H9 (cell line): ENCODE data around the gene NDUFAF2. TPM values are rescaled to one million over a fixed set of nuclear protein-coding genes. Genes with fewer than 3 reads are reported as not detected.

Experiments
- DNase-seq: peaks from one replicate; pipeline ENCODE4 v3.0.0-alpha.2; 2017
- H2AFZ ChIP-seq: one replicate; pipeline ENCODE4 v1.6.1; 2013; ENCODE audit warnings: mild to moderate bottlenecking, low read length, control low read depth, moderate library complexity
- H2AK5ac ChIP-seq: 2 replicates; pipeline ENCODE4 v1.6.1; 2013; ENCODE audit warnings: low read length, control low read depth, mixed read lengths; ENCODE audit not compliant: insufficient read length
- H2BK120ac ChIP-seq: one replicate; pipeline ENCODE4 v1.6.1; 2013; ENCODE audit warnings: low read depth, mild to moderate bottlenecking, low read length, control low read depth, inconsistent platforms; ENCODE audit not compliant: poor library complexity, severe bottlenecking
- H2BK12ac ChIP-seq: 2 replicates; pipeline ENCODE4 v1.6.1; 2013; ENCODE audit warnings: low read length, control low read depth, mixed read lengths, low read depth; ENCODE audit not compliant: insufficient read length
- H2BK15ac ChIP-seq: 2 replicates; pipeline ENCODE4 v1.6.1; 2013; ENCODE audit warnings: low read depth, low read length, control low read depth
- H2BK20ac ChIP-seq: one replicate; pipeline ENCODE4 v1.6.1; 2013; ENCODE audit warnings: low read depth, mild to moderate bottlenecking, low read length, control low read depth, inconsistent platforms; ENCODE audit not compliant: poor library complexity, severe bottlenecking
- H2BK5ac ChIP-seq: 2 replicates; pipeline ENCODE4 v1.6.1; 2013; ENCODE audit warnings: low read length, control low read depth, mixed read lengths; ENCODE audit not compliant: insufficient read length
- H3K14ac ChIP-seq: 2 replicates; pipeline ENCODE4 v1.6.1; 2013; ENCODE audit warnings: low read length, control low read depth; ENCODE audit not compliant: insufficient read depth
- H3K18ac ChIP-seq: 2 replicates; pipeline ENCODE4 v1.6.1; 2013; ENCODE audit warnings: low read depth, mild to moderate bottlenecking, mixed read lengths, low read length, control low read depth; ENCODE audit not compliant: insufficient read length
- H3K23ac ChIP-seq: 2 replicates; pipeline ENCODE4 v1.6.1; 2013; ENCODE audit warnings: low read length, control low read depth, mixed read lengths, low read depth; ENCODE audit not compliant: insufficient read length
- H3K23me2 ChIP-seq: 2 replicates; pipeline ENCODE4 v1.6.1; 2013; ENCODE audit warnings: low read depth, mild to moderate bottlenecking, mixed read lengths, low read length, control low read depth; ENCODE audit not compliant: insufficient read length, poor library complexity, severe bottlenecking
- H3K27ac ChIP-seq: 2 replicates; pipeline ENCODE4 v1.5.1; 2013; ENCODE audit warnings: low read length, control low read depth, mixed read lengths, low read depth; ENCODE audit not compliant: insufficient read length
- H3K27me3 ChIP-seq: 2 replicates; pipeline ENCODE4 v1.6.1; 2013; ENCODE audit warnings: low read length, control low read depth, inconsistent platforms; ENCODE audit not compliant: insufficient read depth
- H3K4ac ChIP-seq: 2 replicates; pipeline ENCODE4 v1.6.1; 2013; ENCODE audit warnings: low read depth, mild to moderate bottlenecking, control low read depth, inconsistent platforms, low read length, moderate library complexity
- H3K4me1 ChIP-seq: 2 replicates; pipeline ENCODE4 v1.6.1; 2013; ENCODE audit warnings: low read length, control low read depth, inconsistent platforms; ENCODE audit not compliant: insufficient read depth
- H3K4me2 ChIP-seq: 2 replicates; pipeline ENCODE4 v1.6.1; 2013; ENCODE audit warnings: low read length, control low read depth, mixed read lengths; ENCODE audit not compliant: insufficient read length, insufficient read depth
- H3K56ac ChIP-seq: 2 replicates; pipeline ENCODE4 v1.6.1; 2013; ENCODE audit warnings: low read depth, mild to moderate bottlenecking, mixed read lengths, low read length, control low read depth; ENCODE audit not compliant: insufficient read length
- H3K79me1 ChIP-seq: 2 replicates; pipeline ENCODE4 v1.6.1; 2013; ENCODE audit warnings: low read depth, mild to moderate bottlenecking, moderate library complexity, low read length, control low read depth, inconsistent platforms; ENCODE audit not compliant: insufficient read depth, poor library complexity, severe bottlenecking
- H3K79me2 ChIP-seq: 2 replicates; pipeline ENCODE4 v1.6.1; 2013; ENCODE audit warnings: low read length, control low read depth, inconsistent platforms; ENCODE audit not compliant: insufficient read depth
- H3K9ac ChIP-seq: 2 replicates; pipeline ENCODE4 v1.6.1; 2013; ENCODE audit warnings: low read length, control low read depth, mixed read lengths; ENCODE audit not compliant: insufficient read length; ENCODE audit errors: extremely low read depth
- H3K9me3 ChIP-seq: one replicate; pipeline ENCODE4 v1.6.1; 2013; ENCODE audit warnings: low read depth, low read length, inconsistent platforms; ENCODE audit not compliant: control insufficient read depth
- H3T11ph ChIP-seq: one replicate; pipeline ENCODE4 v1.6.1; 2013; ENCODE audit warnings: mild to moderate bottlenecking, low read length, control low read depth, inconsistent platforms
- H4K20me1 ChIP-seq: one replicate; pipeline ENCODE4 v1.6.1; 2013; ENCODE audit not compliant: control insufficient read depth, insufficient read length, insufficient read depth
- H4K5ac ChIP-seq: 2 replicates; pipeline ENCODE4 v1.6.1; 2013; ENCODE audit warnings: low read depth, mild to moderate bottlenecking, mixed read lengths, low read length, control low read depth; ENCODE audit not compliant: insufficient read length
- H4K8ac ChIP-seq: replicated peaks from 2 replicates; pipeline ENCODE4 v1.6.1; 2013; ENCODE audit warnings: low read length, control low read depth, mixed read lengths, low read depth; ENCODE audit not compliant: insufficient read length
- H4K91ac ChIP-seq: 2 replicates; pipeline ENCODE4 v1.6.1; 2013; ENCODE audit warnings: low read depth, mild to moderate bottlenecking, moderate library complexity, mixed read lengths, low read length, control low read depth; ENCODE audit not compliant: insufficient read length
- H3K27ac Mint-ChIP-seq, 3 experiments: 2 replicates in 2 of 3; 3 replicates in 1 of 3; pipeline ENCODE4 v1.8.0; 2020 to 2021; ENCODE audit warnings: mixed read lengths in 3 of 3, mild to moderate bottlenecking in 1 of 3, moderate library complexity in 1 of 3
- H3K27me3 Mint-ChIP-seq: 2 replicates; pipeline ENCODE4 v1.8.0; 2021; ENCODE audit warnings: low read depth, mild to moderate bottlenecking, moderate library complexity, mixed read lengths
- H3K36me3 Mint-ChIP-seq, 3 experiments: 2 replicates in 2 of 3; 3 replicates in 1 of 3; pipeline ENCODE4 v1.8.0; 2020 to 2021; ENCODE audit warnings: low read depth in 3 of 3, mixed read lengths in 3 of 3; ENCODE audit not compliant: insufficient read depth in 1 of 3
- H3K4me1 Mint-ChIP-seq, 2 experiments: 2 replicates each; pipeline ENCODE4 v1.8.0; 2020; ENCODE audit warnings: mixed read lengths in 2 of 2
- H3K4me3 Mint-ChIP-seq, 2 experiments: 2 replicates in 1 of 2; 3 replicates in 1 of 2; pipeline ENCODE4 v1.8.0; 2020 to 2021; ENCODE audit warnings: mild to moderate bottlenecking in 2 of 2, mixed read lengths in 2 of 2, moderate library complexity in 1 of 2
- H3K9me3 Mint-ChIP-seq, 2 experiments: 2 replicates in 1 of 2; 3 replicates in 1 of 2; pipeline ENCODE4 v1.8.0; 2020; ENCODE audit warnings: mild to moderate bottlenecking in 2 of 2, mixed read lengths in 2 of 2, moderate library complexity in 1 of 2
- WGBS: extraction: QIAGEN DNeasy Blood & Tissue Kit; methylation state at CpG from one replicate; pipeline ENCODE4 v1.1.7; 2013; ENCODE audit warnings: missing lambda C conversion rate, low lambda C conversion rate, mixed read lengths; ENCODE audit not compliant: insufficient read length; ENCODE audit errors: extremely low coverage; 5-methylcytosine and 5-hydroxymethylcytosine counted together
- total RNA-seq: library from RNA; stranded (reverse); gene quantifications from 2 replicates; pipeline ENCODE4 v1.2.1, GENCODE V29; 2021
- TF ChIP-seq, protein P1 (sequence below): fragments of 200-600 bp; sonication (generic); conservative IDR thresholded peaks from 3 replicates; pipeline ENCODE4 v1.8.0; 2021; ENCODE audit warnings: antibody characterized with exemption, mild to moderate bottlenecking

The NDUFAF2 gene
- total RNA-seq, 1 experiment from 2014 or later: 31.4 TPM

DNA sequence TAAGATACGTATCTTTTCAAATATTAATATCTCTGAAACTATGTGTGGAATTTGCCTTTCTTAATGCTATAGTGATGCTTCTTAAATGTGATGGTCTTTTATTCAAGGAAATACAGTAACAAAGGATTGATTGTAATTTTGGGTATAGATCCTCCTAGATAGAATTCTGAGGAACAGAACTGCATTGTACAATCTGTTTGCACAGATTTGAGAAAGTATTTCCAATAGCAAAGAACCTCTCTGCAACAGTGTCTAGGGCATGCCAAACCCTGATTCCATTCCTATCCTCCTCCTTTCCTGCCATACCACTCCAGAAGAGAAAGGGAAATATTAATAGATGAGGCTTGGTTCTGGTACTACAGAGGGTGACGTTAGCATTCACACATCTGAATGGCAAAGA, 206.9 kb downstream of the NDUFAF2 start:
- H3K18ac ChIP-seq: no peak overlapping the region
- H3K9me3 Mint-ChIP-seq: no peaks in the 10 kb centered on the region; a peak in 1 of 5 replicates
- no peaks in the 10 kb centered on the region for H3K79me1 ChIP-seq
- H3K79me2 ChIP-seq: no peaks in the 10 kb centered on the region
- H4K20me1 ChIP-seq: no peaks in the 10 kb centered on the region
- H3K23me2 ChIP-seq: no peaks in the 10 kb centered on the region
- no peak overlapping the region for H2BK15ac ChIP-seq
- H2AFZ ChIP-seq: no peak overlapping the region
- no peak overlapping the region for H3K14ac ChIP-seq
- TF ChIP-seq, protein P1, sequence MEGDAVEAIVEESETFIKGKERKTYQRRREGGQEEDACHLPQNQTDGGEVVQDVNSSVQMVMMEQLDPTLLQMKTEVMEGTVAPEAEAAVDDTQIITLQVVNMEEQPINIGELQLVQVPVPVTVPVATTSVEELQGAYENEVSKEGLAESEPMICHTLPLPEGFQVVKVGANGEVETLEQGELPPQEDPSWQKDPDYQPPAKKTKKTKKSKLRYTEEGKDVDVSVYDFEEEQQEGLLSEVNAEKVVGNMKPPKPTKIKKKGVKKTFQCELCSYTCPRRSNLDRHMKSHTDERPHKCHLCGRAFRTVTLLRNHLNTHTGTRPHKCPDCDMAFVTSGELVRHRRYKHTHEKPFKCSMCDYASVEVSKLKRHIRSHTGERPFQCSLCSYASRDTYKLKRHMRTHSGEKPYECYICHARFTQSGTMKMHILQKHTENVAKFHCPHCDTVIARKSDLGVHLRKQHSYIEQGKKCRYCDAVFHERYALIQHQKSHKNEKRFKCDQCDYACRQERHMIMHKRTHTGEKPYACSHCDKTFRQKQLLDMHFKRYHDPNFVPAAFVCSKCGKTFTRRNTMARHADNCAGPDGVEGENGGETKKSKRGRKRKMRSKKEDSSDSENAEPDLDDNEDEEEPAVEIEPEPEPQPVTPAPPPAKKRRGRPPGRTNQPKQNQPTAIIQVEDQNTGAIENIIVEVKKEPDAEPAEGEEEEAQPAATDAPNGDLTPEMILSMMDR: no peak
- no peak overlapping the region for H3K4me2 ChIP-seq
- H2BK120ac ChIP-seq: no peak overlapping the region
- H3K36me3 Mint-ChIP-seq: peaks cover 2 to 21% (median 12%) of the 10 kb centered on the region in 3 experiments; a peak in 4 of 7 replicates
- no peak overlapping the region for H3K56ac ChIP-seq
- H3K27me3 ChIP-seq: no peaks in the 10 kb centered on the region
- H2BK12ac ChIP-seq: no peak overlapping the region
- no CpG with 5 or more reads among the region's 2 CpGs for WGBS
- no peak overlapping the region for H2AK5ac ChIP-seq
- no peak overlapping the region for H3T11ph ChIP-seq
- no peak overlapping the region for H3K27ac Mint-ChIP-seq
- no peaks in the 10 kb centered on the region for H3K27me3 Mint-ChIP-seq
- H4K8ac ChIP-seq: no peak overlapping the region
- no peak overlapping the region for H3K23ac ChIP-seq
- H2BK5ac ChIP-seq: no peak overlapping the region
- no peak overlapping the region for H4K5ac ChIP-seq
- no peaks in the 10 kb centered on the region for H3K9me3 ChIP-seq
- H2BK20ac ChIP-seq: no peak overlapping the region
- H3K4me1 Mint-ChIP-seq: no peaks in the 10 kb centered on the region
- no peak for DNase-seq
- no peak overlapping the region for H3K27ac ChIP-seq
- H4K91ac ChIP-seq: no peak overlapping the region
- no peaks in the 10 kb centered on the region for H3K4me1 ChIP-seq
- no peak overlapping the region for H3K4me3 Mint-ChIP-seq
- no peak overlapping the region for H3K9ac ChIP-seq
- H3K4ac ChIP-seq: no peak overlapping the region
